Right cardiac atrium (tissue), 5 donors: Measurements from ENCODE around the gene HES1. TPM values are rescaled to one million over a fixed set of nuclear protein-coding genes. Genes with fewer than 3 reads are reported as not detected.

Source experiments
- ATAC-seq, 2 donors: fragments of 200-7000 bp; cut with Tn5 transposase; one replicate each; pipeline versions ENCODE4 v1.8.0 to v1.9.1; 2020; ENCODE audit warnings: moderate library complexity in 2 of 2, mild to moderate bottlenecking in 1 of 2
- DNase-seq, 3 donors: peaks; one replicate each; pipeline ENCODE4 v3.0.0-alpha.2; 2020
- H3K27ac ChIP-seq: one replicate; pipeline ENCODE4 v1.5.1; 2013; ENCODE audit warnings: mild to moderate bottlenecking, low read length, control low read depth, moderate library complexity
- H3K27me3 ChIP-seq: one replicate; pipeline ENCODE4 v1.6.1; 2013; ENCODE audit not compliant: control insufficient read depth, insufficient read depth
- H3K4me1 ChIP-seq: one replicate; pipeline ENCODE4 v1.6.1; 2013; ENCODE audit warnings: low read length; ENCODE audit not compliant: control insufficient read depth, insufficient read depth
- H3K4me3 ChIP-seq: one replicate; pipeline ENCODE4 v1.5.1; 2013; ENCODE audit warnings: low read length, control low read depth
- H3K9me3 ChIP-seq: one replicate; pipeline ENCODE4 v1.6.1; 2013; ENCODE audit warnings: low read length; ENCODE audit not compliant: control insufficient read depth
- WGBS: extraction: QIAGEN DNeasy Blood & Tissue Kit; methylation state at CpG from one replicate; pipeline ENCODE4 v1.1.7; 2013; 5-methylcytosine and 5-hydroxymethylcytosine counted together
- intact Hi-C, 4 donors: fragments of 100-400 bp; cut with DNase I; formaldehyde crosslinking; loops; one replicate each; pipeline versions ENCODE4 v1.11.0 to v1.14.0; 2022 to 2023
- polyA plus RNA-seq: library from polyadenylated mRNA; stranded (reverse); fragments of 200-250 nt; gene quantifications from one replicate; pipeline ENCODE4 v1.2.3, GENCODE V29; 2013
- total RNA-seq, 4 donors: library from RNA; stranded (reverse); fragmentation: NEBNext Ultra II Directional; extraction: Animal tissue kit (Norgen Biotek cat#: 25700); gene quantifications; one replicate each; pipeline ENCODE4 v1.2.1, GENCODE V29; 2021
- donor health status: healthy with polysubstance abuse.
- donor health status: DM: no; HTN: yes; CAD: no.
- donor health status: DM: no; HTN: no; CAD: no.
- donor health status: DM: no; HTN: yes; CAD: no; lungs with severe emphysema.
- donor health status: DM: yes; HTN: yes; CAD: no.

Gene HES1
- total and polyA plus RNA-seq, 5 donors = 22.8 to 59.5 (median 31.1) TPM

- Histone ChIP-seq H3K4me1 (peaks cover 7% of the 10 kb centered on the region), H3K4me3 (no peak overlapping the region), H3K9me3 (no peaks in the 10 kb centered on the region), H3K27ac (no peak overlapping the region), H3K27me3 (no peaks in the 10 kb centered on the region)
- DNase-seq (no peak), ATAC-seq (no peak)
- WGBS = 80% methylated on average over 10 of the region's 10 CpGs
- intact Hi-C loops = no loop called here
These were observed 43.1 kb upstream of the HES1 start for GRCh38 chr3:194092881-194093301.

- WGBS = 74% methylated on average over 8 of the region's 8 CpGs
- no peaks in the 10 kb centered on the region for H3K9me3 ChIP-seq
- H3K27me3 ChIP-seq = no peaks in the 10 kb centered on the region
- H3K4me1 ChIP-seq = peaks cover 15% of the 10 kb centered on the region
- ATAC-seq (no peak), DNase-seq (no peak)
- no peak overlapping the region for H3K27ac ChIP-seq
- H3K4me3 ChIP-seq = no peak overlapping the region
- intact Hi-C loops = no loop called here
These were observed 42.1 kb upstream of the HES1 start for GRCh38 chr3:194093842-194094241.

- Histone ChIP-seq H3K27ac (no peak overlapping the region), H3K27me3 (no peaks in the 10 kb centered on the region), H3K4me1 (peaks cover 15% of the 10 kb centered on the region), H3K9me3 (no peaks in the 10 kb centered on the region), H3K4me3 (no peak overlapping the region)
- WGBS = 42% methylated on average over 4 of the region's 4 CpGs
- DNase-seq = peak; percentile 68 to 88 (median 77)
- ATAC-seq = peak; percentile 73 to 74
- intact Hi-C loops = no loop called here
These were observed 40.5 kb upstream of the HES1 start for GRCh38 chr3:194095464-194095863.

- DNase-seq (no peak), ATAC-seq (no peak)
- Histone ChIP-seq H3K4me1 (peaks cover 15% of the 10 kb centered on the region), H3K27ac (no peak overlapping the region), H3K9me3 (no peaks in the 10 kb centered on the region), H3K4me3 (no peak overlapping the region), H3K27me3 (no peaks in the 10 kb centered on the region)
- 88% methylated on average over 10 of the region's 10 CpGs for WGBS
- intact Hi-C loops = no loop called here
These were observed 40.0 kb upstream of the HES1 start for GRCh38 chr3:194095902-194096301.

GRCh38 chr3:194097141-194097882, 38.6 kb upstream of the HES1 start:
- WGBS = 46% methylated on average over 14 of the region's 14 CpGs
- peak in 1 of 3 donors; percentile 60 for DNase-seq
- no peak overlapping the region for H3K4me3 ChIP-seq
- H3K9me3 ChIP-seq = no peaks in the 10 kb centered on the region
- no peaks in the 10 kb centered on the region for H3K27me3 ChIP-seq
- peak; percentile 42 to 56 for ATAC-seq
- no peak overlapping the region for H3K27ac ChIP-seq
- H3K4me1 ChIP-seq = peaks cover 15% of the 10 kb centered on the region
- intact Hi-C loops = no loop called here

GRCh38 chr3:194098081-194098842, 37.7 kb upstream of the HES1 start:
- Histone ChIP-seq H3K27me3 (no peaks in the 10 kb centered on the region), H3K4me1 (peaks cover 15% of the 10 kb centered on the region), H3K27ac (no peak overlapping the region), H3K4me3 (no peak overlapping the region), H3K9me3 (no peaks in the 10 kb centered on the region)
- ATAC-seq = peak; percentile 31 to 32
- DNase-seq = no peak
- 45% methylated on average over 10 of the region's 10 CpGs for WGBS
- intact Hi-C loops = no loop called here

- H3K27me3 ChIP-seq = no peaks in the 10 kb centered on the region
- 79% methylated on average over 4 of the region's 4 CpGs for WGBS
- no peak for DNase-seq
- H3K4me3 ChIP-seq = no peak overlapping the region
- H3K4me1 ChIP-seq = peaks cover 15% of the 10 kb centered on the region
- no peak for ATAC-seq
- intact Hi-C loops = no loop called here
- H3K9me3 ChIP-seq = no peaks in the 10 kb centered on the region
- H3K27ac ChIP-seq = no peak overlapping the region
These were observed 37.1 kb upstream of the HES1 start for GRCh38 chr3:194098843-194099183.

- ATAC-seq (no peak), DNase-seq (no peak)
- no peaks in the 10 kb centered on the region for H3K9me3 ChIP-seq
- no peak overlapping the region for H3K27ac ChIP-seq
- no peak overlapping the region for H3K4me3 ChIP-seq
- 62% methylated on average over 10 of the region's 10 CpGs for WGBS
- H3K4me1 ChIP-seq = peaks cover 15% of the 10 kb centered on the region
- intact Hi-C loops = no loop called here
- no peaks in the 10 kb centered on the region for H3K27me3 ChIP-seq
These were observed 36.7 kb upstream of the HES1 start for GRCh38 chr3:194099215-194099614.

GRCh38 chr3:194100856-194101390, 35.0 kb upstream of the HES1 start:
- Histone ChIP-seq H3K9me3 (no peaks in the 10 kb centered on the region), H3K4me3 (no peak overlapping the region), H3K4me1 (peaks cover 15% of the 10 kb centered on the region), H3K27ac (no peak overlapping the region), H3K27me3 (no peaks in the 10 kb centered on the region)
- WGBS = 93% methylated on average over 15 of the region's 15 CpGs
- ATAC-seq (no peak), DNase-seq (no peak)
- intact Hi-C loops = no loop called here

- ATAC-seq = no peak
- no peak overlapping the region for H3K27ac ChIP-seq
- intact Hi-C loops = no loop called here
- H3K27me3 ChIP-seq = no peaks in the 10 kb centered on the region
- DNase-seq = no peak
- 91% methylated on average over 7 of the region's 7 CpGs for WGBS
- H3K9me3 ChIP-seq = no peaks in the 10 kb centered on the region
- peaks cover 15% of the 10 kb centered on the region for H3K4me1 ChIP-seq
- H3K4me3 ChIP-seq = no peak overlapping the region
These were observed 34.1 kb upstream of the HES1 start for GRCh38 chr3:194101592-194102432.

- Histone ChIP-seq H3K4me3 (no peak overlapping the region), H3K9me3 (no peaks in the 10 kb centered on the region), H3K4me1 (peaks cover 10% of the 10 kb centered on the region), H3K27ac (no peak overlapping the region), H3K27me3 (no peaks in the 10 kb centered on the region)
- no peak for ATAC-seq
- no peak for DNase-seq
- WGBS = 86% methylated on average over 5 of the region's 5 CpGs
- intact Hi-C loops = no loop called here
These were observed 33.5 kb upstream of the HES1 start for GRCh38 chr3:194102436-194102835.
